DMS114 treated with DMSO at 0.1 percent for 48 hours (cell line): ENCODE data around the gene MXRA7.
"Not testable (repeated sequence)": the region's sequence is repeated elsewhere in the genome, so short reads cannot be mapped to it uniquely, and the experiment has no call there.

Experiments used
- DNase-seq: peaks from one replicate; lab custom pipeline; 2025; ENCODE audit not compliant: unreplicated experiment; lab: John Stamatoyannopoulos, UW

Gene MXRA7

GRCh38 chr17:76646712-76647111 is 64.1 kb downstream of the MXRA7 start:
- DNase-seq: no peak

- no peak for DNase-seq
Observed at GRCh38 chr17:76645481-76645880, 65.3 kb downstream of the MXRA7 start.

GRCh38 chr17:76644995-76645394 is 65.8 kb downstream of the MXRA7 start:
- no peak for DNase-seq

- DNase-seq: no peak
Observed at GRCh38 chr17:76643553-76644148, 67.1 kb downstream of the MXRA7 start, which contains the start of gene ST6GALNAC1. ST6GALNAC1 (minus strand) TSS chr17:76643757; CDS start chr17:76643638, 119 bp downstream.

- DNase-seq: no peak
Observed at GRCh38 chr17:76642994-76643393, 67.8 kb downstream of the MXRA7 start.

GRCh38 chr17:76642032-76642561 is 68.7 kb downstream of the MXRA7 start:
- DNase-seq: no peak

GRCh38 chr17:76641501-76641900 is 69.3 kb downstream of the MXRA7 start:
- no peak for DNase-seq

- no peak for DNase-seq
Observed at GRCh38 chr17:76640550-76641380, 70.0 kb downstream of the MXRA7 start.

GRCh38 chr17:76638263-76638662 is 72.5 kb downstream of the MXRA7 start:
- no peak for DNase-seq

GRCh38 chr17:76636486-76637206 is 74.1 kb downstream of the MXRA7 start:
- not testable (repeated sequence) for DNase-seq

GRCh38 chr17:76635659-76636360 is 75.0 kb downstream of the MXRA7 start:
- no peak for DNase-seq

- no peak for DNase-seq
Observed at GRCh38 chr17:76635039-76635438, 75.7 kb downstream of the MXRA7 start.

- DNase-seq: no peak
Observed at GRCh38 chr17:76633628-76634328, 77.0 kb downstream of the MXRA7 start.

- DNase-seq: no peak
Observed at GRCh38 chr17:76631821-76632565, 78.8 kb downstream of the MXRA7 start.

GRCh38 chr17:76630151-76630550 is 80.6 kb downstream of the MXRA7 start:
- no peak for DNase-seq
